HG03066 (cell line): ENCODE data around the gene GCLC.
"Not testable (repeated sequence)": the region's sequence is repeated elsewhere in the genome, so short reads cannot be mapped to it uniquely, and the experiment has no call there.

Source experiments
- ATAC-seq: cut with Tn5 transposase; IDR thresholded peaks from one replicate; pipeline ENCODE4 v1.9.1; 2021; ENCODE audit warnings: low read depth; ENCODE audit not compliant: unreplicated experiment

The GCLC gene

DNA sequence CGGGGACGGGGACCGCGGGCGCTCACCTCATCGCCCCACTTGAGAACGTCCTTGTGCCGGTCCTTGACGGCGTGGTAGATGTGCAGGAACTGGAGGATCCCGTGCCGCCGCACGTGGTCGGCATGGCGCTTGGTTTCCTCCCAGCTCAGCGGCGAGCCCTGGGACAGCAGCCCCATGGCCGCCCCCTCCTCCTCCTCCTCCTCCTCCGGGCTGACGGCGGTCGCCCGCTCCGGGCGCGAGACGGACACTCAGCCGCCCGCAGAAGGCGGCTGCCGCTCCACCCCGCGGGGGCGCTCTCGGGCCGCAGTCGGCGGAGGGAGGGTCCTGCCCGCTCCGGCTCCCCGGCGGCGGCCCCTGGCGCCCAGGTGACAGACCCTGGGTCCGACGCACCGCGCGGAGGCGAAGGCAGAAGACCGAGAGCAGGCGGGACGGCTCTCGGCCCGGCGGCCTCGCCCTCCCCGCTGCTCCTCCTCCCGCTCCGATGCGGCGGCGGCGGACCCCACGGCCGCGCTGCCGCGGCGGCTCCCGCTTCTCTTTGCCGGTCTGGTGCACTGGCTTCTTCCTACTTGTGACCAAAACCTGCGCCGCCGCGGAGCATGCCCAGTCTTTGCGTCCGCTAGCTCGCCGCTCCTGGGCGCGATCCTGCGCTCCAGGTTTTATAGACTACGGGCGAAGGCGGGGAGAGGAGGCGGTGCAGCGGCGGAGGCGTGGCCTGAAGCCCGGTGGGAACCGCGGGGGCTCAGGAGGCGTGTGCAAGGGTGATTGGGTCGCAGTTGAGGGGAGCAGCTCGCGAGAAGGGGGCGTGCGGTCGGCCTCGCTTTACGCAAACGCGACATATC is at the start of gene GCLC:
Gene GCLC, minus strand, starts transcription at position 632 of the 839 bp plus-strand sequence. Its CDS starts 456 bp downstream, at position 176.
- peak; percentile 53 for ATAC-seq

DNA sequence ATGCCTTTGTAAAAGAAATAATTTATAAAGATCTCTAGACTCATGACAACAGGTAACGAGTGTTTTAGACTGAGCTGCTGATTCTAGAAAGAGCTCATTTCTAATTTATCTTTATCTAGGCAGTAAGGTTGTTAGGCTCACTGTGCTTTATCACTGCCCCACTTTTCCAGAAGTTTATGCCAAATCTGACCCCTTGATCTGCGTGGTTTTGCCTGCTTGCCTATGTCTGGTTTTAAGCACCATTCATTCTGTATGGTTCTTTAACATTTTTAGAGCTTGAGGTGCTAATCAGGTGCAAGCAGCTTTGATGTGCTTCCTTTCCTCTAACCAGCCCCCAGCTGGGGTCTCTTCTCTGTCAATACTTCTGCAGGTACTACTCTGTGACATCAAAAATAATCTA is 49.7 kb upstream of the GCLC start:
- ATAC-seq, result no peak

DNA sequence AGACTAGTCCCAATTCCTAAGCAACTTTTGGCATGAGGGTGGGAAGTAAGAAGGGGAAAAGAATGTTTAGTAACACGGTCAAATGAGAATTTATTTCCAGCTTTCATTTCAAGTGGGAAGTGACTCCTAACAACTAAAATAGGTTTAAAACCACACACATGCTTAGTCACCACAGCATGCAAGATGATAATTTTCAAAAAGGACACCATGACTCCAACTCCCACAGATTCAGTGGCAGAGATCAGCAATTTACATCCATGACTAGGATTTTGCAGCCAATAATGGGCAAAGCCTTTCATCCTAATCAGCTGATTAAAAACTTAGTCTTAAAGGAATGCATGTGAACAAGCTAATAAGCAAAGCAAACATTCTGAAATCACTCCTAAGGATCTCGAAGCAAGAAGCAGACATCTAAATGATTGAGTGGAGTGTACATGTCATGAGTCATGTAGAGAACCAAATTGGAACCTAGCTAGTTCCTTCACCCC is 48.1 kb upstream of the GCLC start:
- no peak for ATAC-seq

- ATAC-seq, result no peak
These were observed 47.0 kb upstream of the GCLC start for GRCh38 chr6:53591873-53592272.

DNA sequence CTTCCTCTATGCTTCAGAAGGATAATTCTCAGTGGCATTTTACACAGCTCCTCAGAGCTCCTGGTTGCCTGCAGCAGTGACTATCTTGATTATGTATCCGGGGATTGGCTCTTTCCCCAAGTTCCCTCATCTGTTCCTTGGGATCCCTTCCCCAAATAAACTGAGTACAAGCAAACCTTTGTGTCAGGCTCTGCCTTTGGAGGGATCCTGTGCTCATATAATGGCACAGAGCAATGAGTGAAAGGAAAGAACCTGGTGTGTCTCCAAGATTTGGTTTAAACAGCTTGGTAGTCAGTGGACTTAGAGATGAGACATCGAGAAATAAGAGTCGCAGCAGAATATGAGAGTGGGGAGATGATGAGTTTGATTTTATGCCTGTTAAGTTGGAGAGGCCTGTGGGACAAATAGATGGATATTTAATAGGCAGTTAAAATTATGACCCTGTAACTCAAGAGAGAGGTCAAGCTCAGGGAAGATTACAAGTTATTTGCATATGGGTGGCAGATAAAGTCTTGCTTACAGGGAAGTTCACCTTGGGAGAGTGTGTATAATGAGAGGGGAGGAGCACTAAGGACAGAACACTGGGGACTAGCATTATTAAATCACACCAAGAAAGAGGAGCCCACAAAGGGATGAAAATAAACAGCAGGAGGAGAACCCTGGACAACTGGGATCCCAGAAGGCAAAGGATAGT is 44.1 kb upstream of the GCLC start:
- ATAC-seq, result no peak

DNA sequence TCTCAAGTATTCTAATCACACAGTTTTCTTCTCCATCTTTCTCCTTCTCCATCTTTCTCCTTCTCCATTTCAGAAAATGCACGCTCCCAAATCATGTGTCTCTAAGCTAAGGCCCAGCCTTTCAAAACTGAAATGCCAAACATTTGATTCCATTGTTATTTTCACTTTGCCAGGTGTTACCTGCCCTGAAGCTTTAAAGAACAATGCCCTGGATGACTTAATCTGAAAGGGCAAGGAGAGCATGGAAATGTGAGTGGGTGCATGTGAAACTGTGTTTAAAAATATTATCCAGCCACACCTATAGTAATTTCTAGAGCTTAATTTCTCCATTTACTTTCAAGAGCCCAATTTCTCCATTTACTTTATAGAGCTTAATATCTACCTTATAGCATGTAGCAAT is 42.4 kb upstream of the GCLC start:
- ATAC-seq, result no peak

- ATAC-seq, result no peak
These were observed 40.5 kb upstream of the GCLC start for GRCh38 chr6:53585208-53585900.

DNA sequence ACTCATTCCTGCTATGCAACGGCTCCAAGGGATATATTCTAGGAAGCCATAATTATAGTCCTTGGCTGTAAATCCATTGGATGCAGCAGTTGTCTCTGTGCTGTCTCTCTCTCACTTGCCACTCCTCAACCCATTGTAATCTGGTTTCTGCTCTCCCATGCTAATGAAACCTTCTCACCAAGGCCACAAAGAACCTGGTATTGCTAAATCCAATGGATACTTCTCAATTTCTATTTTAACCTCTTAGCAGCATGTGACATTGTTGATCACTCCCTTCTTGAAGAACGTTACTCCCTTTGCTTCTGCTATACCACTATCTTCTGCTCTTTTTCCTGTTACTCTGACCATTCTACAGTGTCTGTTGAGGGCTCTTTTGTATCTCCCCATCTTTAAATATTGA is 39.8 kb upstream of the GCLC start:
- ATAC-seq, result no peak

- no peak for ATAC-seq
These were observed 38.5 kb upstream of the GCLC start for GRCh38 chr6:53583451-53583850.

- ATAC-seq, result no peak
These were observed 38.1 kb upstream of the GCLC start for GRCh38 chr6:53582963-53583362.

GRCh38 chr6:53581856-53582255 is 37.0 kb upstream of the GCLC start:
- no peak for ATAC-seq

GRCh38 chr6:53581173-53581773 is 36.4 kb upstream of the GCLC start:
- ATAC-seq, result no peak

DNA sequence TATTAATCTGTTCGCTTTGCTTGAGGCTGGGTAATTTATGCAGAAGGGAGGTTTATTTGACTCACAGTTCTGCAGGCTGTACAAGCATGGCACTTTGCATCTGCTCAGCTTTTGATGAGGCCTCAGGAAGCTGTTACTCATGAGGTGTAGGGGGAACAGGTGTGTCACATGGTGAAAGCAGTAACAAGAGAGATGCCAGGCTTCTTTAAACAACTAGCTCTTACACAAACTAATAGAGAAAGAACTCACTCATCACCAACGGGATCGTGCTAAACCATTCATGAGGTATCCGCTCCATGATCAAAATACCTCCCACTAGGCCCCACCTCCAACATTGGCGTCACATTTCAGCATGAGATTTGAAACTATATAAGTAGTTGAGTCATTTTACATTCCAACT is 34.4 kb upstream of the GCLC start:
- ATAC-seq, result no peak

GRCh38 chr6:53578371-53578770 is 33.5 kb upstream of the GCLC start:
- no peak for ATAC-seq

DNA sequence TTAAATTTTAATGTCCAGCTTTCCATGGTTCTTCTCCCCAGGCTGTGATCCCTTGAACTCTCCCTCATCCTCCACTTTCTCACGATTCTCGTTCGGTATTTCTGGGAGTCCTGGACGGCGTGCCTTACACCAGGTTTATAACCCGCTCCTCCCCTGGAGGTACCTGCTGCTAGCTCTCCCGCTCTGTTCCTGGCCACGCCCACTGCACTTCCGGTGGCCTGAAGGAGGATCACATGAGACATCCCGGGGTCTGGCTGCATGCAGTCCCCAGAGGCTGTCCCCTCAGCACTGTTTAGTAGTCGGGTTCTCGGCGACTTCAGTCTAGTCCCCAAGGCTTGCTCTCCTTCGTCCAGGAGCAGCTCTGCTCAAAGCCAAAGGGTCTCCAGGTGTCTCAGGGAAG is 28.4 kb upstream of the GCLC start:
- no peak for ATAC-seq

DNA sequence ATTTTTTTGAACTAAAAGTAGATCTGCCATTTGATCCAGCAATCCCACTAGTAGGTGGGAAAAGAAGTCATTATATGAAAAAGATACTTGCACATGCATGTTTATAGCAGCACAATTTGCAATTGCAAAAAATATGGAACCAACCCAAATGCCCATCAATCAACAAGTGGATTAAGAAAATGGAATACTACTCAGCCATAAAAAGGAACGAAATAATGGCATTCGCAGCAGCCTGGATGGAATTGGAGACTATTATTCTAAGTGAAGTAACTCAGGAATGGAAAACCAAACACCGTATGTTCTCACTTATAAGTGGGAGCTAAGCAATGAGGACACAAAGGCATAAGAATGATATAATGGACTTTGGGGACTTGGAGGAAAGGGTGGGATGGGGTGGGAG is 27.5 kb upstream of the GCLC start:
- not testable (repeated sequence) for ATAC-seq

GRCh38 chr6:53568776-53569616 is 24.1 kb upstream of the GCLC start:
- ATAC-seq, result no peak

DNA sequence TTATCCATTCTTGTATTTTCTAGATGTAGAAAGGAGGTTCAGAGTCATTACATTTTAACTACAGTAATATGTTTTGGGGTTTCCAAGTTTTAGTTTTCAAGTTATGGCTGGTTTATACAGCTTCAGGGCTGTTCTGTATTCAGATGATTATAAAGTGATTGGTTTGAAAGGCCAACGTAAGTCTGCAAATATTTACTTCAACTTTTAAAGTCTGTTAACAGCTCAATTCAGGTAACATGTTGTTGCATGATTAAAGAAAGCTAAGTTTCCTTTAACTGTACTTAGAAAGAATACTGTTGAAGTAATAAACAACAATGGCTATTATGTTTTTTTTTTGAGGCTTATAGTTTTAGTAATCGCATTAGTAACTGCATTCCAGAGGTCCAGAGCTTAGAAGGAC is 22.8 kb upstream of the GCLC start:
- no peak for ATAC-seq

- no peak for ATAC-seq
These were observed 21.9 kb upstream of the GCLC start for GRCh38 chr6:53566755-53567154.

- ATAC-seq, result no peak
These were observed 21.0 kb upstream of the GCLC start for GRCh38 chr6:53565886-53566285.
